Keratinocyte (primary cell): ENCODE results near the gene OR51A2. TPM values are rescaled to one million over a fixed set of nuclear protein-coding genes. Genes with fewer than 3 reads are reported as not detected.

Experiments
- DNase-seq: peaks from one replicate; pipeline ENCODE4 v3.0.0-alpha.2; 2011; ENCODE audit warnings: low read depth, missing footprints, low spot score
- FAIRE-seq: peaks from 2 replicates; lab custom pipeline; 2011; peaks lifted over from hg19 to GRCh38; lab: Jason Lieb, UNC
- H2AFZ ChIP-seq: 2 replicates; pipeline ENCODE4 v1.6.0; 2012; ENCODE audit warnings: low read length, control low read depth, inconsistent platforms; ENCODE audit not compliant: control insufficient read depth
- H3K27ac ChIP-seq: 2 replicates; pipeline ENCODE4 v1.5.1; 2011; ENCODE audit warnings: low read length; ENCODE audit not compliant: control insufficient read depth, insufficient read depth
- H3K27me3 ChIP-seq: 3 replicates; pipeline ENCODE4 v1.6.0; 2011; ENCODE audit warnings: low read length; ENCODE audit not compliant: control insufficient read depth, insufficient read depth; ENCODE audit errors: extremely low read depth
- H3K36me3 ChIP-seq, 2 experiments: 2 replicates in 1 of 2; 3 replicates in 1 of 2; pipeline ENCODE4 v1.5.1; 2011; ENCODE audit warnings: low read length in 2 of 2, mild to moderate bottlenecking in 1 of 2; ENCODE audit not compliant: control insufficient read depth in 2 of 2, insufficient read depth in 2 of 2; ENCODE audit errors: extremely low read depth in 1 of 2
- H3K4me1 ChIP-seq: 3 replicates; pipeline ENCODE4 v1.5.1; 2011; ENCODE audit warnings: low read length; ENCODE audit not compliant: control insufficient read depth, insufficient read depth; ENCODE audit errors: extremely low read depth
- H3K4me2 ChIP-seq: 3 replicates; pipeline ENCODE4 v1.6.0; 2011; ENCODE audit warnings: low read depth, low read length; ENCODE audit not compliant: control insufficient read depth, insufficient read depth; ENCODE audit errors: extremely low read depth
- H3K4me3 ChIP-seq, 3 experiments: fragments of 200-600 bp in 1 of 3; sonication (generic) in 1 of 3; 2 replicates in 2 of 3; 3 replicates in 1 of 3; pipeline ENCODE4 v1.5.1; 2011 to 2016; ENCODE audit warnings: low read length in 3 of 3, mild to moderate bottlenecking in 3 of 3, control low read depth in 2 of 3, inconsistent platforms in 1 of 3, low read depth in 1 of 3, mixed read lengths in 1 of 3, mixed run types in 1 of 3, moderate library complexity in 1 of 3; ENCODE audit not compliant: control insufficient read depth in 2 of 3, insufficient read depth in 2 of 3; ENCODE audit errors: extremely low read depth in 1 of 3
- H3K79me2 ChIP-seq: 2 replicates; pipeline ENCODE4 v1.6.0; 2012; ENCODE audit warnings: low read length; ENCODE audit not compliant: control insufficient read depth, insufficient read depth
- H3K9ac ChIP-seq: 3 replicates; pipeline ENCODE4 v1.6.0; 2011; ENCODE audit warnings: low read length; ENCODE audit not compliant: control insufficient read depth, insufficient read depth; ENCODE audit errors: extremely low read depth
- H3K9me1 ChIP-seq: 3 replicates; pipeline ENCODE4 v1.6.0; 2011; ENCODE audit warnings: low read length; ENCODE audit not compliant: control insufficient read depth, insufficient read depth; ENCODE audit errors: extremely low read depth
- H3K9me3 ChIP-seq: 2 replicates; pipeline ENCODE4 v1.5.1; 2012; ENCODE audit warnings: low read depth, low read length; ENCODE audit not compliant: control insufficient read depth
- H4K20me1 ChIP-seq: 3 replicates; pipeline ENCODE4 v1.6.0; 2011; ENCODE audit warnings: low read length; ENCODE audit not compliant: control insufficient read depth, insufficient read depth; ENCODE audit errors: extremely low read depth
- CTCF ChIP-seq, 3 experiments: IDR thresholded peaks in 1 of 3; conservative IDR thresholded peaks in 1 of 3; optimal IDR thresholded peaks in 1 of 3; 2 replicates in 2 of 3; 3 replicates in 1 of 3; pipeline versions ENCODE3 to v1.5.1; 2011; ENCODE audit warnings: low read length in 3 of 3, mild to moderate bottlenecking in 3 of 3, moderate library complexity in 2 of 3, control low read depth in 1 of 3, inconsistent platforms in 1 of 3; ENCODE audit not compliant: insufficient read depth in 2 of 3; ENCODE audit errors: extremely low read depth in 1 of 3
- EZH2 ChIP-seq: IDR thresholded peaks from one replicate; pipeline ENCODE4 v1.6.1; 2012; ENCODE audit warnings: inconsistent platforms, mild to moderate bottlenecking, low read length, moderate library complexity
- dilution Hi-C: fragments of 300-500 bp; cut with MboI; formaldehyde crosslinking; loops from one replicate; pipeline ENCODE4 v1.7.0; 2020; ENCODE audit warnings: low sequenced_read_pairs; ENCODE audit not compliant: extremely low pct_ligation_motif_present
- polyA plus RNA-seq, 5 experiments: library from polyadenylated mRNA; depleted of rRNA in 3 of 5; stranded (reverse) in 3 of 5; stranded (forward) in 1 of 5; unstranded in 1 of 5; fragments of >200 nt; gene quantifications; 1 replicate in 1 of 5; 2 replicates in 3 of 5; 3 replicates in 1 of 5; pipeline versions ENCODE4 v1.2.1 to v1.2.3, GENCODE V29; 2011 to 2012; ENCODE audit warnings: missing spikeins in 2 of 5, low read depth in 1 of 5, low replicate concordance in 1 of 5

Gene OR51A2
- polyA plus RNA-seq, 1 donor (not counting 4 experiments of a cell fraction or from before 2014, with no cell fraction given) = not detected

GRCh38 chr11:4936745-4937144, 18.8 kb downstream of the OR51A2 start:
- H3K4me3 ChIP-seq = no peak overlapping the region
- H3K79me2 ChIP-seq = no peaks in the 10 kb centered on the region
- H3K4me1 ChIP-seq = no peaks in the 10 kb centered on the region
- H3K4me2 ChIP-seq = no peak overlapping the region
- H3K36me3 ChIP-seq = no peaks in the 10 kb centered on the region
- H4K20me1 ChIP-seq = no peaks in the 10 kb centered on the region
- no peak overlapping the region for H2AFZ ChIP-seq
- H3K9me3 ChIP-seq = no peaks in the 10 kb centered on the region
- no peak overlapping the region for H3K9ac ChIP-seq
- FAIRE-seq (no peak), DNase-seq (no peak)
- H3K9me1 ChIP-seq = no peaks in the 10 kb centered on the region
- TF ChIP-seq CTCF (optimal IDR thresholded peaks at IDR 0.05 in 1 of 3, IDR thresholded peaks at IDR 0.05 in 1 of 3, conservative IDR thresholded peaks at IDR 0.05 in 1 of 3; ENCODE audit: extremely low read depth in 1 of 3, insufficient read depth in 2 of 3, low read length in 3 of 3) = no peak
- no peak for TF ChIP-seq EZH2
- dilution Hi-C loops = no loop called here
- H3K27me3 ChIP-seq = no peaks in the 10 kb centered on the region
- H3K27ac ChIP-seq = no peak overlapping the region

GRCh38 chr11:4932751-4933150, 22.8 kb downstream of the OR51A2 start:
- no peak overlapping the region for H3K27ac ChIP-seq
- no peak overlapping the region for H2AFZ ChIP-seq
- dilution Hi-C loops = no loop called here
- no peak overlapping the region for H3K4me2 ChIP-seq
- H3K9ac ChIP-seq = no peak overlapping the region
- DNase-seq (no peak), FAIRE-seq (no peak)
- TF ChIP-seq CTCF (optimal IDR thresholded peaks at IDR 0.05 in 1 of 3, IDR thresholded peaks at IDR 0.05 in 1 of 3, conservative IDR thresholded peaks at IDR 0.05 in 1 of 3; ENCODE audit: extremely low read depth in 1 of 3, insufficient read depth in 2 of 3, low read length in 3 of 3) (no peak), EZH2 (no peak)
- H3K36me3 ChIP-seq = no peaks in the 10 kb centered on the region
- H3K79me2 ChIP-seq = no peaks in the 10 kb centered on the region
- no peak overlapping the region for H3K4me3 ChIP-seq
- H3K9me3 ChIP-seq = no peaks in the 10 kb centered on the region
- H4K20me1 ChIP-seq = no peaks in the 10 kb centered on the region
- no peaks in the 10 kb centered on the region for H3K4me1 ChIP-seq
- H3K9me1 ChIP-seq = no peaks in the 10 kb centered on the region
- H3K27me3 ChIP-seq = no peaks in the 10 kb centered on the region
